Measurements from ENCODE around the gene EML4.
"Not testable (repeated sequence)": the region's sequence is repeated elsewhere in the genome, so short reads cannot be mapped to it uniquely, and the experiment has no call there.

Gene EML4

GRCh38 chr2:42128721-42129486, 40.2 kb upstream of the EML4 start:
- DNase-seq (ENCODE audit: low read depth): peak; percentile 55
- no peak overlapping the region for H3K4me3 ChIP-seq (ENCODE audit: low read depth, low read length)
- TF ChIP-seq CTCF (IDR thresholded peaks at IDR 0.05; ENCODE audit: insufficient read depth, low read depth, low read length, missing control alignments): no peak

- DNase-seq (ENCODE audit: low read depth): no peak
- H3K4me3 ChIP-seq (ENCODE audit: low read depth, low read length): no peak overlapping the region
- TF ChIP-seq CTCF (IDR thresholded peaks at IDR 0.05; ENCODE audit: insufficient read depth, low read depth, low read length, missing control alignments): no peak
Observed at GRCh38 chr2:42129487-42129852, 39.7 kb upstream of the EML4 start.

- no peak for TF ChIP-seq CTCF (IDR thresholded peaks at IDR 0.05; ENCODE audit: insufficient read depth, low read depth, low read length, missing control alignments)
- H3K4me3 ChIP-seq (ENCODE audit: low read depth, low read length): no peak overlapping the region
Observed at GRCh38 chr2:42129947-42130346, 39.2 kb upstream of the EML4 start.

GRCh38 chr2:42130858-42131257, 38.3 kb upstream of the EML4 start:
- not testable (repeated sequence) for DNase-seq (ENCODE audit: low read depth); H3K4me3 ChIP-seq (ENCODE audit: low read depth, low read length)

More at GRCh38 chr2:42129947-42130346, 39.2 kb upstream of the EML4 start:
- no peak for DNase-seq (ENCODE audit: low read depth)

GRCh38 chr2:42132191-42132965, 36.8 kb upstream of the EML4 start:
- no peak for DNase-seq (ENCODE audit: low read depth)
- peak overlapping the region; percentile 3 for H3K4me3 ChIP-seq (ENCODE audit: low read depth, low read length)
- TF ChIP-seq CTCF (IDR thresholded peaks at IDR 0.05; ENCODE audit: insufficient read depth, low read depth, low read length, missing control alignments): no peak

- H3K4me3 ChIP-seq (ENCODE audit: low read depth, low read length): peak overlapping the region; percentile 3
Observed at GRCh38 chr2:42132966-42133641, 36.0 kb upstream of the EML4 start.

More at GRCh38 chr2:42132966-42133641, 36.0 kb upstream of the EML4 start:
- TF ChIP-seq CTCF (IDR thresholded peaks at IDR 0.05; ENCODE audit: insufficient read depth, low read depth, low read length, missing control alignments): no peak
- DNase-seq (ENCODE audit: low read depth): peak; percentile 92

Measured in GM12865 (cell line).